Limb (tissue), 2 donors: ENCODE data around the gene PRPF40A.

Experiments
- DNase-seq, 2 donors: peaks; one replicate each; pipeline ENCODE4 v3.0.0-alpha.2; 2016; ENCODE audit errors: extremely low spot score in 2 of 2

Gene PRPF40A

GRCh38 chr2:152718076-152718908 lies 1.0 kb upstream of the PRPF40A start, which contains the start of gene ARL6IP6:
Gene ARL6IP6 (plus strand): TSS chr2:152718620. CDS start chr2:152718625, 5 bp downstream.
- DNase-seq, result peak; percentile 95 to 96

GRCh38 chr2:152716805-152717227 lies 445 bp downstream of the PRPF40A start:
- no peak for DNase-seq

- DNase-seq, result no peak
Observed at GRCh38 chr2:152715854-152716428, 1.3 kb downstream of the PRPF40A start.

- DNase-seq, result no peak
Observed at GRCh38 chr2:152715112-152715511, 2.1 kb downstream of the PRPF40A start.

GRCh38 chr2:152710713-152711112 lies 6.5 kb downstream of the PRPF40A start:
- DNase-seq, result no peak

- DNase-seq, result no peak
Observed at GRCh38 chr2:152708742-152709141, 8.5 kb downstream of the PRPF40A start.

GRCh38 chr2:152706477-152707021 lies 10.7 kb downstream of the PRPF40A start:
- no peak for DNase-seq

GRCh38 chr2:152701198-152701597 lies 16.1 kb downstream of the PRPF40A start:
- no peak for DNase-seq

GRCh38 chr2:152696476-152696875 lies 20.8 kb downstream of the PRPF40A start:
- no peak for DNase-seq

GRCh38 chr2:152695763-152696162 lies 21.5 kb downstream of the PRPF40A start:
- DNase-seq, result no peak

GRCh38 chr2:152694161-152694661 lies 23.1 kb downstream of the PRPF40A start:
- DNase-seq, result no peak

- DNase-seq, result no peak
Observed at GRCh38 chr2:152693033-152693432, 24.2 kb downstream of the PRPF40A start.

GRCh38 chr2:152686321-152686720 lies 30.9 kb downstream of the PRPF40A start:
- DNase-seq, result no peak

- DNase-seq, result no peak
Observed at GRCh38 chr2:152683400-152683799, 33.9 kb downstream of the PRPF40A start.

GRCh38 chr2:152682663-152683062 lies 34.6 kb downstream of the PRPF40A start:
- DNase-seq, result no peak

- no peak for DNase-seq
Observed at GRCh38 chr2:152678808-152679207, 38.5 kb downstream of the PRPF40A start.

GRCh38 chr2:152676461-152676860 lies 40.8 kb downstream of the PRPF40A start:
- no peak for DNase-seq

- no peak for DNase-seq
Observed at GRCh38 chr2:152674334-152674733, 42.9 kb downstream of the PRPF40A start.

- no peak for DNase-seq
Observed at GRCh38 chr2:152664725-152665124, 52.5 kb downstream of the PRPF40A start.

- DNase-seq, result no peak
Observed at GRCh38 chr2:152661076-152661475, 56.2 kb downstream of the PRPF40A start.

GRCh38 chr2:152658221-152658620 lies 59.0 kb downstream of the PRPF40A start:
- DNase-seq, result no peak

GRCh38 chr2:152657043-152657442 lies 60.2 kb downstream of the PRPF40A start:
- DNase-seq, result no peak
